HL-60 (cell line): ENCODE results near the gene ZEB1.

Experiments used
- DNase-seq, 2 experiments: peaks; one replicate each; pipeline ENCODE4 v3.0.0-alpha.2; 2010 to 2020; ENCODE audit warnings: low read depth in 1 of 2, low spot score in 1 of 2
- H3K27ac ChIP-seq: fragments of 250-450 bp; sonication (Bioruptor Pico); replicated peaks from 2 replicates; pipeline ENCODE4 v1.5.1; 2020; ENCODE audit warnings: mild to moderate bottlenecking, moderate library complexity
- H3K27me3 ChIP-seq: fragments of 250-450 bp; sonication (Bioruptor Pico); 2 replicates; pipeline ENCODE4 v1.5.1; 2021; ENCODE audit warnings: mild to moderate bottlenecking, moderate library complexity; ENCODE audit not compliant: insufficient read depth, poor library complexity, severe bottlenecking
- H3K4me3 ChIP-seq: replicated peaks from 2 replicates; pipeline ENCODE4 v1.5.1; 2011; ENCODE audit warnings: mild to moderate bottlenecking, control low read depth, low read length; ENCODE audit not compliant: insufficient read depth
- CTCF ChIP-seq: IDR thresholded peaks from one replicate; pipeline ENCODE4 v1.5.1; 2011; ENCODE audit warnings: low read length, control low read depth, inconsistent platforms; ENCODE audit not compliant: insufficient read depth
- GABPA ChIP-seq: IDR thresholded peaks from 2 replicates; pipeline ENCODE4 v1.6.1; 2012; ENCODE audit warnings: low read depth
- POLR2AphosphoS5 ChIP-seq: IDR thresholded peaks from 2 replicates; pipeline ENCODE4 v1.6.1; 2012; ENCODE audit warnings: low read depth
- SPI1 ChIP-seq: IDR thresholded peaks from 2 replicates; pipeline ENCODE4 v1.6.1; 2012; ENCODE audit warnings: low read depth, mild to moderate bottlenecking, borderline replicate concordance
- TF ChIP-seq, protein P1 (sequence below): IDR thresholded peaks from 2 replicates; pipeline ENCODE4 v1.6.1; 2012; ENCODE audit warnings: low read depth; ENCODE audit not compliant: insufficient replicate concordance

The ZEB1 gene

DNA sequence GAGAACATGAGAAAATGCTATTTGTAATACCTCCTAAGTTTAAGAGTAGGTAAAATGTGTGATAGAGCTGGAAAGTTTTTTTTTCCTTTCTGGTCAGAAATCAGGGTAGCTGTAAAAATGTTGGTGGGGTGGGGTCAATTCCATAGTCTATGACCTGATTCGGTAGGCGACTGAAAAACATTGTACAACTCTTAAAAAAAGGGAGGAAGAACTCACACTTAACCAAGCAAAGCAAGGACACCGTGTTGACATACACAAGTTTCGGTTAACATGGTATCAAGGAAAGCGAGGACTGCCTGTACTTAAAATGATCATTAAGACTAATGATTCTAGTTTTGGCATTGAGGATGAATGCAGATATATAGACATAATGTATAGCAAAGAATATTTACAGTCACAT, 1.8 kb upstream of the ZEB1 start:
- TF ChIP-seq SPI1 (no peak), GABPA (no peak)
- Histone ChIP-seq H3K27ac (no peak overlapping the region), H3K4me3 (no peak overlapping the region), H3K27me3 (no peaks in the 10 kb centered on the region)
- DNase-seq, result no peak

DNA sequence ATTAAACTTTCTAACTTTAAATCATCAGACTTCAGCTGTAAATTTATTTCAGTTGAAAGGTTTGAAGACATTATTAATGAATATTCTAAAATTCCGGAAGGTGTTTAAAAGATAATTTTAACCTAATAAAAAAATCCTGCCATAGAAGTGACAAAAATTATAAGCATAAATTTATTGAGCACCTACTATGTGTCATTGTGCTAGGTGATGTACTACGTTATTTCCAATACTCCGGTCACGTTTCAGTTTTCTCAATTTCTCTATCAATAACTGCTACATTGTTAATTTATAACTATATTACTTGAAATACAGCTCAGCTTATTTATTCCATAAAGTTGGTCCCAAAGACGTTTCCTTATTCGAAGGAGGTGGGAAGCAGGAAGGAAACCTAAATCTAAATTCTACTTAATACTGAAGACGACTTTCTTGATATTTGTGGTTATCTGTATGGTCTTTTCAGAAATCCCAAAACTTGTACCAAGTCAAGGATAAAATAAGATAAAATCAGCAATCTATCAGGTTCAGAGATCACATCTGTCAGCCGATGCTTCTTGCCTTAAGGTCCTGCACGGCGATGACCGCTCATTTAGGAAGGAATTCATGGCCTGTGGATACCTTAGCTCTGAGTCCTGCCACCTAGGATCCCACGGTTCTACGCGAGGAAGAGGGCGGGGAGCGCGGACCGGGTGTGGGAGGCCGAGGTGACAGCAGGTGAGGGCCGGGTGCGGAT, 1.2 kb upstream of the ZEB1 start:
- peak overlapping the region; percentile 97 for H3K4me3 ChIP-seq
- no peak for DNase-seq
- H3K27me3 ChIP-seq, result no peaks in the 10 kb centered on the region
- TF ChIP-seq POLR2AphosphoS5 (no peak; the same call in 1 of the 2 replicates), GABPA (no peak), CTCF (no peak)
- H3K27ac ChIP-seq, result peak overlapping the region; percentile 85

DNA sequence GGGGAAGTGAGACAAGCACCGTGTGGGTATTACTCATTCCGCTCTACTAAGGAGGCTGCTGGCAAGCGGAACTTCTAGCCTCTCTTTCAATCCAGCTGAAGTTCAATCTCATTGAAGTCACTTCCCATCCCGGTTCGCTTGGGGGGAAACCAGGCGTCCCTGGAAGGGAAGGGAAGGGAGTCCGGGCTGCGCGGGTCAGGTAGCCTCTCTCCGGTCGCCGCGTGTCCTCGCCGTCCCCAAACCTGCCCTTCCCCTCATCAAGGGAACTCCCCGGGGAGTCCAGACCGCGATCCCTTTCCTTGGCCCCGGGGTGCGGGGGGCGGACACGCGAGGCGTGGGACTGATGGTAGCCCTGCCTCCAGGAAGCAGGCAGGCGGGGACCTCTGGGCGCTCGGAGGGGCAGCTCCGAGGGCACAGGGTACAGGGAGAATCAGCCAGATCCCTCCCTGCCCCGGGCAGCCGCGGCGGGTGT, 598 bp upstream of the ZEB1 start:
- Histone ChIP-seq H3K27me3 (no peaks in the 10 kb centered on the region), H3K4me3 (peak overlapping the region; percentile 97), H3K27ac (peak overlapping the region; percentile 85)
- TF ChIP-seq SPI1 (peak; percentile 87; the same call in 1 of the 2 replicates), GABPA (no peak), POLR2AphosphoS5 (peak; percentile 57; the same call in 1 of the 2 replicates)
- peak; percentile 77 to 82 for DNase-seq

DNA sequence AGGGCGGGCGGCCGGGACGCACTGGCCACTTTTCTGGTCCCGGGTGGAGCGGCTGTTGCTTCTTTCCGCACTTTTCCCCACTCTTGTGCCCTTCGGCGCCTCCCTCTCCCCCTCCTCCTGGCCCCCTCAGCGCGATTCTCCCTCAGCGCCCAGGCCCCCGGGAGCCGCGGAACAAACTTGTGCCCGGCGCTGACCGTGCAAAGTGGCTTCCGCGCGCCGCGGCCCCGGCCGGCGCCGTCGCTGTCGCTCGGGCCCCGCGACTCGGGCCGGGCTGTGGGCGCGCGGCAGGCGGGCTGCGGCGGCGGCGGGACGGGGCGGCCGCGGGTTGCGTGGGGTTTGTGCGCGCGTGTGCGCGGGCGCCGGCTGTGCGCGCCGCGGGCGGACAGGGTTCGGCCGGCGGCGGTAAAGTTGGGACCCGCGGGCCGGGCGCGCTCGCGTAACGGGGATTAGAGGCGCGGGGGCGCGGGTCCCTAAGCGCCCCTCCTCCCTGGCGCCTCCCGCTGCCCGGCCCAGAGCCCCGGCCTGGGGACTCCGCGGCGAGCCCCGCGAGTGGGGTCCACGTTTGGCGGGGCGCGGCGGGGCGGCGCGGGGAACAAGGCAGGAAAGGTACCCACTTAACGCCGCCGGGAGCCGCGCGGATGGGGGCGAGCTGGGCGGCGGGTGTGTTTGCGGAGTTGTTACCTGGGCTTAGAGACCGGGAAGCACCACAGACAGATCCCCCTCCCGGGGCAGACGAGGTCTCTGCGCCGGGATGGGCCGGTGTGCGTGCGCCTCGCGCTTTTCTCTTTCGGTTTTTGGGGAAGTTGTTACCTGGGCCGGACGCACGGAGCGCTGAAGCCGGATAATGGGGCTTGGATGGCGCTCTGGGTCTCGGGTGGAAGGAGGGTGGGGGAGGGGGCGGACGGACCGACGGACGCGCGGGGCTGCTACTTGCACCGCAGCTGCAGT, 860 bp downstream of the ZEB1 start:
- DNase-seq, result peak; percentile 30 to 51
- no peaks in the 10 kb centered on the region for H3K27me3 ChIP-seq
- peak overlapping the region; percentile 85 for H3K27ac ChIP-seq
- TF ChIP-seq CTCF (no peak), GABPA (no peak), POLR2AphosphoS5 (no peak), SPI1 (no peak)
- TF ChIP-seq, protein P1, sequence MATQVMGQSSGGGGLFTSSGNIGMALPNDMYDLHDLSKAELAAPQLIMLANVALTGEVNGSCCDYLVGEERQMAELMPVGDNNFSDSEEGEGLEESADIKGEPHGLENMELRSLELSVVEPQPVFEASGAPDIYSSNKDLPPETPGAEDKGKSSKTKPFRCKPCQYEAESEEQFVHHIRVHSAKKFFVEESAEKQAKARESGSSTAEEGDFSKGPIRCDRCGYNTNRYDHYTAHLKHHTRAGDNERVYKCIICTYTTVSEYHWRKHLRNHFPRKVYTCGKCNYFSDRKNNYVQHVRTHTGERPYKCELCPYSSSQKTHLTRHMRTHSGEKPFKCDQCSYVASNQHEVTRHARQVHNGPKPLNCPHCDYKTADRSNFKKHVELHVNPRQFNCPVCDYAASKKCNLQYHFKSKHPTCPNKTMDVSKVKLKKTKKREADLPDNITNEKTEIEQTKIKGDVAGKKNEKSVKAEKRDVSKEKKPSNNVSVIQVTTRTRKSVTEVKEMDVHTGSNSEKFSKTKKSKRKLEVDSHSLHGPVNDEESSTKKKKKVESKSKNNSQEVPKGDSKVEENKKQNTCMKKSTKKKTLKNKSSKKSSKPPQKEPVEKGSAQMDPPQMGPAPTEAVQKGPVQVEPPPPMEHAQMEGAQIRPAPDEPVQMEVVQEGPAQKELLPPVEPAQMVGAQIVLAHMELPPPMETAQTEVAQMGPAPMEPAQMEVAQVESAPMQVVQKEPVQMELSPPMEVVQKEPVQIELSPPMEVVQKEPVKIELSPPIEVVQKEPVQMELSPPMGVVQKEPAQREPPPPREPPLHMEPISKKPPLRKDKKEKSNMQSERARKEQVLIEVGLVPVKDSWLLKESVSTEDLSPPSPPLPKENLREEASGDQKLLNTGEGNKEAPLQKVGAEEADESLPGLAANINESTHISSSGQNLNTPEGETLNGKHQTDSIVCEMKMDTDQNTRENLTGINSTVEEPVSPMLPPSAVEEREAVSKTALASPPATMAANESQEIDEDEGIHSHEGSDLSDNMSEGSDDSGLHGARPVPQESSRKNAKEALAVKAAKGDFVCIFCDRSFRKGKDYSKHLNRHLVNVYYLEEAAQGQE, result no peak
- H3K4me3 ChIP-seq, result peak overlapping the region; percentile 97

- Histone ChIP-seq H3K27me3 (no peaks in the 10 kb centered on the region), H3K27ac (peak overlapping the region; percentile 63), H3K4me3 (peak overlapping the region; percentile 97)
- no peak for TF ChIP-seq SPI1
- TF ChIP-seq, protein P1, result no peak
- no peak for TF ChIP-seq CTCF
- TF ChIP-seq GABPA, result no peak
- no peak for TF ChIP-seq POLR2AphosphoS5
- no peak for DNase-seq
Measured at GRCh38 chr10:31320550-31321211, 1.7 kb downstream of the ZEB1 start.
